Pancreas (tissue), 10 donors: ENCODE measurements around the gene INPP5D. TPM values are rescaled to one million over a fixed set of nuclear protein-coding genes. Genes with fewer than 3 reads are reported as not detected.

Experiments used
- ATAC-seq, 4 donors: fragments of 200-7000 bp; cut with Tn5 transposase; one replicate each; pipeline versions ENCODE4 v1.8.0 to v1.9.1; 2020; ENCODE audit warnings: mild to moderate bottlenecking in 4 of 4, moderate library complexity in 4 of 4
- DNase-seq, 6 donors: peaks; one replicate each; pipeline ENCODE4 v3.0.0-alpha.2; 2020
- FAIRE-seq: peaks from 2 replicates; lab custom pipeline; 2012; peaks lifted over from hg19 to GRCh38; lab: Jason Lieb, UNC
- H3K27ac ChIP-seq, 4 donors: fragments of 200-600 bp; sonication (generic); 1 replicate in 3 of 4; 2 replicates in 1 of 4; pipeline versions ENCODE4 v1.5.0 to v1.8.0; 2020
- H3K27me3 ChIP-seq, 4 donors: fragments of 200-600 bp; one replicate each; pipeline ENCODE4 v1.8.0; 2021
- H3K36me3 ChIP-seq, 3 donors: fragments of 200-600 bp; sonication (generic) in 1 of 3; one replicate each; pipeline versions ENCODE4 v1.5.0 to v1.8.0; 2020 to 2021
- H3K4me1 ChIP-seq, 3 donors: fragments of 200-600 bp; one replicate each; pipeline ENCODE4 v1.8.0; 2021
- H3K4me3 ChIP-seq, 4 donors: fragments of 200-600 bp; sonication (generic) in 2 of 4; one replicate each; pipeline versions ENCODE4 v1.5.0 to v1.8.0; 2020 to 2021
- H3K9me3 ChIP-seq, 4 donors: fragments of 200-600 bp; one replicate each; pipeline ENCODE4 v1.8.0; 2021
- CTCF ChIP-seq, 4 donors: fragments of 200-600 bp; sonication (generic) in 3 of 4; IDR thresholded peaks; one replicate each; pipeline versions ENCODE4 v1.5.0 to v1.8.0; 2021; ENCODE audit warnings: antibody characterized with exemption in 4 of 4
- WGBS, 2 donors: extraction: QIAGEN DNeasy Blood & Tissue Kit; methylation state at CpG; one replicate each; pipeline ENCODE4 v1.1.7; 2013; 5-methylcytosine and 5-hydroxymethylcytosine counted together
- intact Hi-C, 3 donors: fragments of 100-400 bp; cut with DNase I; formaldehyde crosslinking; loops; one replicate each; pipeline versions ENCODE4 v1.11.1 to v1.14.2; 2022
- polyA plus RNA-seq, 2 donors: library from polyadenylated mRNA; stranded (reverse); fragments of 200-250 nt; gene quantifications; one replicate each; pipeline ENCODE4 v1.2.3, GENCODE V29; 2013
- total RNA-seq, 6 donors: library from RNA; stranded (reverse); fragmentation: NEBNext Ultra II Directional in 4 of 6; extraction: Animal tissue kit (Norgen Biotek cat#: 25700) in 4 of 6; gene quantifications; one replicate each; pipeline versions ENCODE4 v1.2.1 to v1.2.4, GENCODE V29; 2021 to 2023
- donor health status: healthy with polysubstance abuse.
- donor health status: DM: no; HTN: no; CAD: no; lungs with moderate emphysema.
- donor health status: DM: no; HTN: no; CAD: no.
- donor health status: control.
- donor health status: control.
- donor health status: Bipolar disorder and iron deficiency.
- donor health status: DM: yes; HTN: yes; CAD: no.
- donor health status: DM: no; HTN: no; CAD: no.
- donor health status: DM: no; HTN: no; CAD: no.
- donor health status: DM: yes; HTN: yes; CAD: no.

Gene INPP5D
- total and polyA plus RNA-seq, 8 donors, result 1.1 to 11.4 (median 2.3) TPM

- H3K36me3 ChIP-seq, result no peaks in the 10 kb centered on the region
- H3K27me3 ChIP-seq, result no peaks in the 10 kb centered on the region
- no peaks in the 10 kb centered on the region for H3K4me1 ChIP-seq
- ATAC-seq (no peak), FAIRE-seq (no peak), DNase-seq (no peak)
- H3K9me3 ChIP-seq, result no peaks in the 10 kb centered on the region
- H3K4me3 ChIP-seq, result no peak overlapping the region
- 58 to 61% methylated on average over 5 to 7 of the region's 7 CpGs for WGBS, 2 donors
- peak overlapping the region in 2 of 4 donors; percentile 55 to 58 for H3K27ac ChIP-seq
- intact Hi-C loops, result no loop called here
- TF ChIP-seq CTCF (IDR thresholded peaks at IDR 0.05), result no peak
Observed at GRCh38 chr2:233059547-233059796, 670 bp upstream of the INPP5D start.

- intact Hi-C loops, result no loop called here
- DNase-seq, result peak in 1 of 6 donors; percentile 53
- FAIRE-seq, result no peak
- no peaks in the 10 kb centered on the region for H3K9me3 ChIP-seq
- H3K4me3 ChIP-seq, result peak overlapping the region in 1 of 4 donors; percentile 41
- 79 to 85% methylated on average over 13 of the region's 13 CpGs for WGBS, 2 donors
- TF ChIP-seq CTCF (IDR thresholded peaks at IDR 0.05), result no peak
- H3K27me3 ChIP-seq, result no peaks in the 10 kb centered on the region
- no peaks in the 10 kb centered on the region for H3K36me3 ChIP-seq
- no peaks in the 10 kb centered on the region for H3K4me1 ChIP-seq
- no peak for ATAC-seq
- peak overlapping the region in 2 of 4 donors; percentile 55 to 58 for H3K27ac ChIP-seq
Observed at GRCh38 chr2:233060501-233060979, 398 bp downstream of the INPP5D start.

- Histone ChIP-seq H3K9me3 (no peaks in the 10 kb centered on the region), H3K4me3 (peak overlapping the region in 1 of 4 donors; percentile 41), H3K36me3 (no peaks in the 10 kb centered on the region), H3K4me1 (no peaks in the 10 kb centered on the region), H3K27ac (peak overlapping the region in 2 of 4 donors; percentile 12 to 55), H3K27me3 (no peaks in the 10 kb centered on the region)
- no peak for FAIRE-seq
- intact Hi-C loops, result no loop called here
- DNase-seq, result peak in 1 of 6 donors; percentile 20
- no peak for TF ChIP-seq CTCF (IDR thresholded peaks at IDR 0.05)
- ATAC-seq, result peak in 1 of 4 donors; percentile 19
- WGBS, 2 donors, result 72 to 81% methylated on average over 10 of the region's 10 CpGs
Observed at GRCh38 chr2:233060980-233061590, 943 bp downstream of the INPP5D start.

- peak in 1 of 6 donors; percentile 53 for DNase-seq
- Histone ChIP-seq H3K9me3 (no peaks in the 10 kb centered on the region), H3K4me1 (no peaks in the 10 kb centered on the region), H3K36me3 (no peaks in the 10 kb centered on the region), H3K4me3 (peak overlapping the region in 1 of 4 donors; percentile 41), H3K27me3 (no peaks in the 10 kb centered on the region), H3K27ac (peak overlapping the region in 2 of 4 donors; percentile 12 to 31)
- peak in 3 of 4 donors; percentile 32 to 61 (median 51) for ATAC-seq
- intact Hi-C loops, result no loop called here
- 53 to 57% methylated on average over 12 of the region's 12 CpGs for WGBS, 2 donors
- no peak for TF ChIP-seq CTCF (IDR thresholded peaks at IDR 0.05)
- no peak for FAIRE-seq
Observed at GRCh38 chr2:233061591-233062450, 1.7 kb downstream of the INPP5D start.
